ENCODE results near the gene HDGFL1. TPM values are rescaled to one million over a fixed set of nuclear protein-coding genes. Genes with fewer than 3 reads are reported as not detected.

Gene HDGFL1
- total RNA-seq, 2 donors from 2014 or later: 14.6 TPM; not detected in 1

DNA sequence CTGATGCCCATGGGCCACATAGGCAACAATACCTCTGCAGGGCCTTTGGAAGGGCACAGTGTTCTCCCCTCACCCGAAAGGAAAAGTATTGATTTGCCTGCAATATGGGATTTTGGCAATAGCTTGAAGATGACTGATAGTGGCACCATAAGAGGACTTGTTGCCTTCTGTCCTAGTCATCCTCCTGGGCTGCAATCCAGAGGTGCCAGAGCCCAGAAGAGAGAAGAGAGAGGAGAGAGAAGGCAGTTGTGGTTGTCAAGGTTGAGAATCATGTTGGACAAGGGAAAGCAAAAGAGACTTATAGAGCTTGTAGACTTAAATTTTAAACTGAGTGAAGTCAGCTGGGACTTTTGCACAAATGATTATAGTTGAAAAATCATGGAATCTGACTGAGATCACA is 14.6 kb downstream of the HDGFL1 start:
- Histone ChIP-seq H3K36me3 (no peaks in the 10 kb centered on the region), H3K4me1 (replicated peaks) (no peaks in the 10 kb centered on the region), H3K27me3 (replicated peaks; ENCODE audit: insufficient read depth) (no peaks in the 10 kb centered on the region), H3K9me3 (no peaks in the 10 kb centered on the region), H3K27ac (no peak overlapping the region), H3K4me3 (no peak overlapping the region)
- TF ChIP-seq POLR2A (IDR thresholded peaks at IDR 0.05): no peak
- TF ChIP-seq, protein P1, sequence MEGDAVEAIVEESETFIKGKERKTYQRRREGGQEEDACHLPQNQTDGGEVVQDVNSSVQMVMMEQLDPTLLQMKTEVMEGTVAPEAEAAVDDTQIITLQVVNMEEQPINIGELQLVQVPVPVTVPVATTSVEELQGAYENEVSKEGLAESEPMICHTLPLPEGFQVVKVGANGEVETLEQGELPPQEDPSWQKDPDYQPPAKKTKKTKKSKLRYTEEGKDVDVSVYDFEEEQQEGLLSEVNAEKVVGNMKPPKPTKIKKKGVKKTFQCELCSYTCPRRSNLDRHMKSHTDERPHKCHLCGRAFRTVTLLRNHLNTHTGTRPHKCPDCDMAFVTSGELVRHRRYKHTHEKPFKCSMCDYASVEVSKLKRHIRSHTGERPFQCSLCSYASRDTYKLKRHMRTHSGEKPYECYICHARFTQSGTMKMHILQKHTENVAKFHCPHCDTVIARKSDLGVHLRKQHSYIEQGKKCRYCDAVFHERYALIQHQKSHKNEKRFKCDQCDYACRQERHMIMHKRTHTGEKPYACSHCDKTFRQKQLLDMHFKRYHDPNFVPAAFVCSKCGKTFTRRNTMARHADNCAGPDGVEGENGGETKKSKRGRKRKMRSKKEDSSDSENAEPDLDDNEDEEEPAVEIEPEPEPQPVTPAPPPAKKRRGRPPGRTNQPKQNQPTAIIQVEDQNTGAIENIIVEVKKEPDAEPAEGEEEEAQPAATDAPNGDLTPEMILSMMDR (IDR thresholded peaks at IDR 0.05): no peak
- TF ChIP-seq POLR2AphosphoS5 (IDR thresholded peaks at IDR 0.05): no peak
- intact Hi-C loops (cut with DNase I): no loop called here
- DNase-seq (ENCODE audit: low spot score): no peak
- 100% methylated on average over 1 of the region's 1 CpG for WGBS

DNA sequence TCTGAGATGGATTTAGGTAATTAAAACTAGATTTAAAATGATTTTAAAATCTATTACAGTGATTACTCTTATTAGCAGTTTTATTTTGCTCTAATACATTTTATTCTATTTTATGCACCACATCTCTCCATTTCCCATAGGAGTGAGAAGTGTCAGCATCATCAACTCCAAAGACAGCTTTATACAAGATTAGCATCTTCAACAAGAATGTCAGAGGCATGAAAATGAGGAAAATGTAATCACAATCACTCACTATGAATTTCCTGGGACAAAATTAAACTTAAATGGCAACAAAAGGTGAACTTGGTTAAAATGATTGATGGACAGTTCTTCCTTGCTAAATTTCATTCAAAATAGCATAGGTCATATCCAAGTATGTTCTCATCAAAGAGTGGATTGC is 19.8 kb downstream of the HDGFL1 start:
- no peak for DNase-seq (ENCODE audit: low spot score)
- H3K27me3 ChIP-seq (replicated peaks; ENCODE audit: insufficient read depth): no peaks in the 10 kb centered on the region
- no peak for TF ChIP-seq POLR2AphosphoS5 (IDR thresholded peaks at IDR 0.05)
- no peak for TF ChIP-seq POLR2A (IDR thresholded peaks at IDR 0.05)
- TF ChIP-seq, protein P1 (IDR thresholded peaks at IDR 0.05): no peak
- intact Hi-C loops (cut with DNase I): no loop called here
- no peak overlapping the region for H3K27ac ChIP-seq
- no peak overlapping the region for H3K4me3 ChIP-seq
- H3K4me1 ChIP-seq (replicated peaks): no peaks in the 10 kb centered on the region
- no peaks in the 10 kb centered on the region for H3K36me3 ChIP-seq
- H3K9me3 ChIP-seq: no peaks in the 10 kb centered on the region

DNA sequence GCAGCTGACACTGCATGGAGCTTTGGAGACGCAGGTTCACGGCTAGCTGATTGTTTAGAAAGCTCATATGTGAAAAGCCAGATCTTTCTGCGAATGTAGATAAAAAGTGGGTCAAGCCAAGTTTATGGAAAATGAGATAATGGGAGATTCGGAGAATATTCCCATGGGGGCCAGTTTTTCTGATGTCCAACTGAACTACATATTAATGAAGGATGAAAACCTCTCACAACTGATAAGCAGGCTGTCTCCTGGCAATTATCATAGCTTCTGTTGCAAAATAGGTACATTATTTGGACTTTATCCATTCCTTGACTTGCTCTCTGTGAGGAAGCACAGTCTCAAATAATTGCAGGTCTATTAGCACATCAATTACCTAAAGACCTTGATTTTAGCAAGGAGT is 21.1 kb downstream of the HDGFL1 start:
- TF ChIP-seq POLR2A (IDR thresholded peaks at IDR 0.05): no peak
- TF ChIP-seq, protein P1 (IDR thresholded peaks at IDR 0.05): no peak
- no peak overlapping the region for H3K27ac ChIP-seq
- H3K9me3 ChIP-seq: no peaks in the 10 kb centered on the region
- DNase-seq (ENCODE audit: low spot score): no peak
- WGBS: 76% methylated on average over 4 of the region's 4 CpGs
- no peaks in the 10 kb centered on the region for H3K36me3 ChIP-seq
- no peak overlapping the region for H3K4me3 ChIP-seq
- intact Hi-C loops (cut with DNase I): no loop called here
- H3K27me3 ChIP-seq (replicated peaks; ENCODE audit: insufficient read depth): no peaks in the 10 kb centered on the region
- no peaks in the 10 kb centered on the region for H3K4me1 ChIP-seq (replicated peaks)

DNA sequence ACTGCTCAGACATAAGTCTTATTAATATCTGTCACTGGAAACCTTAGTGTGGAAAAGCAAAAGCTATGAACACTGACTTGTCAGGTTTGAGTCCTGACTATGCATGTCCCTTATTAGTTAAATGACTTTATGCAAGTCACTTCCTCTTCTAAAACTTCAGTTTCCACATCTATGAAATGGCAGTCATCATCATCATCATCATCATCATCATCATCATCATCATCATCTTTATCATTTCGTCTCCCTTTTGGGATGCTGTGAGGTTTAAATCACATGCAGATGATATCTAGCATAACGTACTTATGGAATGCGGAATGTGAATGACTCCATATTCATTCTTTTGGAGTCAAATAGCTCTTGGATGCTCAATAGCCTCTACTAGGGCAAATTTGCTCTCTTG is 24.5 kb downstream of the HDGFL1 start:
- no peaks in the 10 kb centered on the region for H3K27me3 ChIP-seq (replicated peaks; ENCODE audit: insufficient read depth)
- H3K27ac ChIP-seq: no peak overlapping the region
- H3K9me3 ChIP-seq: no peaks in the 10 kb centered on the region
- H3K4me1 ChIP-seq (replicated peaks): no peaks in the 10 kb centered on the region
- no peaks in the 10 kb centered on the region for H3K36me3 ChIP-seq
- H3K4me3 ChIP-seq: no peak overlapping the region
- DNase-seq (ENCODE audit: low spot score): no peak
- 94% methylated on average over 3 of the region's 3 CpGs for WGBS
- intact Hi-C loops (cut with DNase I): no loop called here
- TF ChIP-seq, protein P1 (IDR thresholded peaks at IDR 0.05): no peak
- TF ChIP-seq POLR2A (IDR thresholded peaks at IDR 0.05) (no peak), POLR2AphosphoS5 (IDR thresholded peaks at IDR 0.05) (no peak)

DNA sequence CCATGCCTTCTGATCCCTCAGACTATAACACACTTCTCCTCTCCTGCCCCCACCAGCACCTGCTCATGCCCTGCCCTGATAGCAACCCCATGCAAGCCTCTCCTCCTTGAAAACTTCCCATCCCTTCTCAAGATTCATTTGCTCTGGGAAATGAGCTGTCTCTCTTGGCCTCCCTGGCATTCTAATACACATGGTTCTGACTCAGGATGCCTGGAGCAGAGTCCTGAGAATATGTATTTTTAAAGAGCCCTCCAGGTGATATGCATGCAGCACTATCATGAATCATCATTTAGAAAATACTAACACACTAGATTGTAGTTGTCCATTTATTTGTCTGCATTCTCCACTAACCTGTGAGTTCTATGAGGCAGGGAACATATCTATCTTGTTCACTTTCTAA is 26.6 kb downstream of the HDGFL1 start:
- Histone ChIP-seq H3K9me3 (no peaks in the 10 kb centered on the region), H3K27me3 (replicated peaks; ENCODE audit: insufficient read depth) (no peaks in the 10 kb centered on the region), H3K36me3 (no peaks in the 10 kb centered on the region), H3K4me1 (replicated peaks) (no peaks in the 10 kb centered on the region), H3K27ac (no peak overlapping the region), H3K4me3 (no peak overlapping the region)
- intact Hi-C loops (cut with DNase I): no loop called here
- DNase-seq (ENCODE audit: low spot score): no peak
- TF ChIP-seq POLR2AphosphoS5 (IDR thresholded peaks at IDR 0.05) (no peak), POLR2A (IDR thresholded peaks at IDR 0.05) (no peak)
- TF ChIP-seq, protein P1 (IDR thresholded peaks at IDR 0.05): no peak
